Ramos (cell line): ENCODE measurements around the gene FADD.

Experiments used
- in situ Hi-C: fragments of 300-500 bp; cut with MboI; formaldehyde crosslinking; loops from one replicate; pipeline ENCODE4 v1.14.3; 2022; ENCODE audit warnings: low sequenced_read_pairs; ENCODE audit not compliant: unreplicated experiment

Gene FADD

GRCh38 chr11:70202920-70203750, at the start of gene FADD:
Gene FADD (plus strand): TSS chr11:70203296. CDS start chr11:70203460, 164 bp downstream.
- in situ Hi-C loops = no loop called here

- in situ Hi-C loops = no loop called here
Observed at GRCh38 chr11:70155386-70155785, 47.7 kb upstream of the FADD start.

- in situ Hi-C loops = no loop called here
Observed at GRCh38 chr11:70156291-70157037, 46.6 kb upstream of the FADD start.

- in situ Hi-C loops = no loop called here
Observed at GRCh38 chr11:70158201-70158600, 44.9 kb upstream of the FADD start.

GRCh38 chr11:70158757-70159389, 44.2 kb upstream of the FADD start:
- in situ Hi-C loops = no loop called here

- in situ Hi-C loops = no loop called here
Observed at GRCh38 chr11:70159627-70160570, 43.2 kb upstream of the FADD start.

- in situ Hi-C loops = no loop called here
Observed at GRCh38 chr11:70161043-70161625, 42.0 kb upstream of the FADD start.

GRCh38 chr11:70164705-70165104, 38.4 kb upstream of the FADD start:
- in situ Hi-C loops = no loop called here

- in situ Hi-C loops = no loop called here
Observed at GRCh38 chr11:70167120-70167519, 36.0 kb upstream of the FADD start.

- in situ Hi-C loops = no loop called here
Observed at GRCh38 chr11:70167723-70168404, 35.2 kb upstream of the FADD start.

- in situ Hi-C loops = no loop called here
Observed at GRCh38 chr11:70168405-70168754, 34.7 kb upstream of the FADD start.

GRCh38 chr11:70169127-70169526, 34.0 kb upstream of the FADD start:
- in situ Hi-C loops = no loop called here

- in situ Hi-C loops = no loop called here
Observed at GRCh38 chr11:70169632-70170031, 33.5 kb upstream of the FADD start.

GRCh38 chr11:70170596-70171210, 32.4 kb upstream of the FADD start:
- in situ Hi-C loops = no loop called here

- in situ Hi-C loops = no loop called here
Observed at GRCh38 chr11:70173018-70173417, 30.1 kb upstream of the FADD start.

GRCh38 chr11:70174547-70175235, 28.4 kb upstream of the FADD start:
- in situ Hi-C loops = loop anchor here (25.0 kb wide), 1 partner anchor 487 kb away; the partner anchor contains the start of gene LTO1

- in situ Hi-C loops = loop anchor here (25.0 kb wide), 1 partner anchor 488 kb away; the partner anchor contains the start of gene LTO1
Observed at GRCh38 chr11:70175236-70175698, 27.8 kb upstream of the FADD start.
